MM.1S (cell line): Measurements from ENCODE around the gene HSPB7.
"Not testable (repeated sequence)": the region's sequence is repeated elsewhere in the genome, so short reads cannot be mapped to it uniquely, and the experiment has no call there.

Experiments used
- DNase-seq: peaks from one replicate; pipeline ENCODE4 v3.0.0-alpha.2; 2015
- H2AFZ ChIP-seq: fragments of 300-600 bp; sonication (generic); 2 replicates; pipeline ENCODE4 v1.6.0; 2016; ENCODE audit warnings: antibody characterized with exemption, low read length
- H3F3A ChIP-seq: fragments of 300-600 bp; sonication (generic); 2 replicates; pipeline ENCODE4 v1.6.1; 2016; ENCODE audit warnings: mild to moderate bottlenecking, antibody characterized with exemption, low read length, moderate library complexity, mixed read lengths; ENCODE audit not compliant: insufficient read depth
- H3K27ac ChIP-seq: fragments of 300-600 bp; sonication (generic); 2 replicates; pipeline ENCODE4 v1.5.1; 2016; ENCODE audit warnings: mild to moderate bottlenecking, low read length
- H3K27me3 ChIP-seq: fragments of 300-600 bp; sonication (generic); replicated peaks from 2 replicates; pipeline ENCODE4 v1.6.0; 2016; ENCODE audit warnings: low read length; ENCODE audit not compliant: insufficient read depth
- H3K36me3 ChIP-seq: fragments of 300-600 bp; sonication (generic); replicated peaks from 2 replicates; pipeline ENCODE4 v1.6.1; 2016; ENCODE audit warnings: mild to moderate bottlenecking, low read length, mixed read lengths; ENCODE audit not compliant: insufficient read depth
- H3K4me1 ChIP-seq: fragments of 300-600 bp; sonication (generic); 2 replicates; pipeline ENCODE4 v1.6.1; 2016; ENCODE audit warnings: low read length, mixed read lengths
- H3K4me2 ChIP-seq: fragments of 300-600 bp; sonication (generic); 2 replicates; pipeline ENCODE4 v1.6.0; 2016; ENCODE audit warnings: low read depth, low read length
- H3K4me3 ChIP-seq: fragments of 300-600 bp; sonication (generic); 2 replicates; pipeline ENCODE4 v1.5.1; 2016; ENCODE audit warnings: low read length, mixed read lengths
- H3K79me2 ChIP-seq: fragments of 300-600 bp; sonication (generic); 2 replicates; pipeline ENCODE4 v1.6.1; 2016; ENCODE audit warnings: mixed run types, low read length, mixed read lengths
- H3K9ac ChIP-seq: fragments of 300-600 bp; sonication (generic); 2 replicates; pipeline ENCODE4 v1.6.1; 2016; ENCODE audit warnings: low read length, mixed read lengths
- H3K9me2 ChIP-seq: fragments of 300-600 bp; sonication (generic); replicated peaks from 2 replicates; pipeline ENCODE4 v1.6.1; 2016; ENCODE audit warnings: mild to moderate bottlenecking, low read length, mixed read lengths; ENCODE audit not compliant: insufficient read depth
- H3K9me3 ChIP-seq: fragments of 300-600 bp; sonication (generic); replicated peaks from 2 replicates; pipeline ENCODE4 v1.6.1; 2016; ENCODE audit warnings: mild to moderate bottlenecking, low read length, mixed read lengths; ENCODE audit not compliant: insufficient read depth
- H4K20me1 ChIP-seq: fragments of 300-600 bp; sonication (generic); 2 replicates; pipeline ENCODE4 v1.6.1; 2016; ENCODE audit warnings: mild to moderate bottlenecking, low read length, moderate library complexity, mixed read lengths; ENCODE audit not compliant: insufficient read depth
- CTCF ChIP-seq: fragments of 300-600 bp; sonication (generic); IDR thresholded peaks from 2 replicates; pipeline ENCODE4 v1.5.1; 2016; ENCODE audit warnings: antibody characterized with exemption, low read length, mixed read lengths
- EZH2 ChIP-seq: fragments of 300-600 bp; sonication (generic); optimal IDR thresholded peaks from 2 replicates; pipeline ENCODE3; 2017; ENCODE audit warnings: low read depth, mild to moderate bottlenecking, antibody characterized with exemption, low read length, mixed read lengths
- EZH2phosphoT487 ChIP-seq: fragments of 300-600 bp; sonication (generic); IDR thresholded peaks from 2 replicates; pipeline ENCODE4 v1.6.1; 2018; ENCODE audit warnings: antibody characterized with exemption, low read length

The HSPB7 gene

GRCh38 chr1:15985611-15986297, 32.1 kb downstream of the HSPB7 start:
- no peak for DNase-seq
- Histone ChIP-seq H3K9ac (no peak overlapping the region), H3K4me3 (no peak overlapping the region), H3K9me2 (no peaks in the 10 kb centered on the region), H3K36me3 (no peaks in the 10 kb centered on the region), H3K9me3 (no peaks in the 10 kb centered on the region), H3K79me2 (no peaks in the 10 kb centered on the region), H4K20me1 (no peaks in the 10 kb centered on the region), H2AFZ (no peak overlapping the region), H3F3A (no peaks in the 10 kb centered on the region), H3K27me3 (peaks cover 44% of the 10 kb centered on the region), H3K27ac (no peak overlapping the region), H3K4me2 (no peak overlapping the region), H3K4me1 (no peaks in the 10 kb centered on the region)
- TF ChIP-seq EZH2 (no peak), CTCF (no peak), EZH2phosphoT487 (no peak)

GRCh38 chr1:15983275-15983674, 34.6 kb downstream of the HSPB7 start:
- H3K27ac ChIP-seq: no peak overlapping the region
- no peaks in the 10 kb centered on the region for H3K9me2 ChIP-seq
- H3K4me3 ChIP-seq: no peak overlapping the region
- no peak overlapping the region for H3K9ac ChIP-seq
- H3K36me3 ChIP-seq: no peaks in the 10 kb centered on the region
- no peak for DNase-seq
- H3K9me3 ChIP-seq: no peaks in the 10 kb centered on the region
- TF ChIP-seq EZH2: no peak
- TF ChIP-seq EZH2phosphoT487: no peak
- TF ChIP-seq CTCF: no peak
- H3F3A ChIP-seq: no peaks in the 10 kb centered on the region
- H3K79me2 ChIP-seq: no peaks in the 10 kb centered on the region
- no peaks in the 10 kb centered on the region for H4K20me1 ChIP-seq
- no peak overlapping the region for H3K4me2 ChIP-seq
- no peak overlapping the region for H2AFZ ChIP-seq
- H3K27me3 ChIP-seq: peaks cover 22% of the 10 kb centered on the region
- no peaks in the 10 kb centered on the region for H3K4me1 ChIP-seq

- H3K27me3 ChIP-seq: peaks cover 17% of the 10 kb centered on the region; the same call in 1 of the 2 replicates
- TF ChIP-seq CTCF (no peak), EZH2 (no peak), EZH2phosphoT487 (no peak)
Observed at GRCh38 chr1:15981679-15982078, 36.2 kb downstream of the HSPB7 start.

GRCh38 chr1:15977947-15978346, 39.9 kb downstream of the HSPB7 start:
- peaks cover 25% of the 10 kb centered on the region for H3K79me2 ChIP-seq
- not testable (repeated sequence) for H3K9me2 ChIP-seq, H3K4me1 ChIP-seq, H3K27ac ChIP-seq, H3K4me2 ChIP-seq, H3K36me3 ChIP-seq, H3K4me3 ChIP-seq, H3K27me3 ChIP-seq, H4K20me1 ChIP-seq, DNase-seq, H2AFZ ChIP-seq, H3K9ac ChIP-seq, H3F3A ChIP-seq, H3K9me3 ChIP-seq

More at GRCh38 chr1:15981679-15982078, 36.2 kb downstream of the HSPB7 start:
- H3K9me3 ChIP-seq: no peaks in the 10 kb centered on the region
- no peak overlapping the region for H3K4me3 ChIP-seq
- H3K4me2 ChIP-seq: no peak overlapping the region
- H3F3A ChIP-seq: no peaks in the 10 kb centered on the region
- H3K27ac ChIP-seq: no peak overlapping the region
- H3K36me3 ChIP-seq: no peaks in the 10 kb centered on the region
- H4K20me1 ChIP-seq: no peaks in the 10 kb centered on the region
- no peaks in the 10 kb centered on the region for H3K9me2 ChIP-seq
- H3K9ac ChIP-seq: no peak overlapping the region
- no peaks in the 10 kb centered on the region for H3K4me1 ChIP-seq
- DNase-seq: no peak
- no peaks in the 10 kb centered on the region for H3K79me2 ChIP-seq
- no peak overlapping the region for H2AFZ ChIP-seq
